ENCODE measurements around the gene SALL3. TPM values are rescaled to one million over a fixed set of nuclear protein-coding genes. Genes with fewer than 3 reads are reported as not detected.
A peak's percentile ranks its signal among the peaks of the same experiment; 100 is the strongest.

Gene SALL3
- total RNA-seq, 1 donor from 2014 or later, result 23.4 TPM

DNA sequence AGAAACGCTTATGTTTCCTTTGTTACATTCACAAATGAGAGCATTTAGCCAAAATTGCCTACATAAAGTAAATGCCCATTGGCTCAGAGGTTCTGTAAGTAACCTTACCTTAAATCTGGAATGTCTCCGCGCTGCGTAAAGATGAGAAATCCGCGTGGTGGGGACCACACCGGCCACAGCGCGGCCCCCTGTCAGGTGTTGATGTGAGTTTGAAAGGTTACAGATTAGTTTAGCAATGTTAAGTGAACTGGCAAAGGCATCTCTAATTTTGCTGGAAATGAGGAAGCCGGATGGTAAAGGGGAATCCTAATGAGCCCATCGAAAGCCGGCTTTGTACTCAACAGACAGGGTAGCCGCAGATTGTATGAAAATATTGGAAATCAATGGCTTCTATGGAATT, 11.8 kb downstream of the SALL3 start:
- Mint-ChIP-seq H3K36me3 (ENCODE audit: unreplicated experiment) (no peaks in the 10 kb centered on the region), H3K27me3 (ENCODE audit: unreplicated experiment) (peaks cover 13% of the 10 kb centered on the region), H3K27ac (ENCODE audit: unreplicated experiment) (peak overlapping the region; percentile 72), H3K9me3 (ENCODE audit: unreplicated experiment) (peaks cover 5% of the 10 kb centered on the region), H3K4me1 (ENCODE audit: low read depth, unreplicated experiment) (peaks cover 28% of the 10 kb centered on the region), H3K4me3 (ENCODE audit: unreplicated experiment) (peak overlapping the region; percentile 78)
- DNase-seq, result no peak
- TF ChIP-seq, protein P1, sequence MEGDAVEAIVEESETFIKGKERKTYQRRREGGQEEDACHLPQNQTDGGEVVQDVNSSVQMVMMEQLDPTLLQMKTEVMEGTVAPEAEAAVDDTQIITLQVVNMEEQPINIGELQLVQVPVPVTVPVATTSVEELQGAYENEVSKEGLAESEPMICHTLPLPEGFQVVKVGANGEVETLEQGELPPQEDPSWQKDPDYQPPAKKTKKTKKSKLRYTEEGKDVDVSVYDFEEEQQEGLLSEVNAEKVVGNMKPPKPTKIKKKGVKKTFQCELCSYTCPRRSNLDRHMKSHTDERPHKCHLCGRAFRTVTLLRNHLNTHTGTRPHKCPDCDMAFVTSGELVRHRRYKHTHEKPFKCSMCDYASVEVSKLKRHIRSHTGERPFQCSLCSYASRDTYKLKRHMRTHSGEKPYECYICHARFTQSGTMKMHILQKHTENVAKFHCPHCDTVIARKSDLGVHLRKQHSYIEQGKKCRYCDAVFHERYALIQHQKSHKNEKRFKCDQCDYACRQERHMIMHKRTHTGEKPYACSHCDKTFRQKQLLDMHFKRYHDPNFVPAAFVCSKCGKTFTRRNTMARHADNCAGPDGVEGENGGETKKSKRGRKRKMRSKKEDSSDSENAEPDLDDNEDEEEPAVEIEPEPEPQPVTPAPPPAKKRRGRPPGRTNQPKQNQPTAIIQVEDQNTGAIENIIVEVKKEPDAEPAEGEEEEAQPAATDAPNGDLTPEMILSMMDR (IDR thresholded peaks at IDR 0.05; ENCODE audit: partially characterized antibody, unreplicated experiment), result no peak

DNA sequence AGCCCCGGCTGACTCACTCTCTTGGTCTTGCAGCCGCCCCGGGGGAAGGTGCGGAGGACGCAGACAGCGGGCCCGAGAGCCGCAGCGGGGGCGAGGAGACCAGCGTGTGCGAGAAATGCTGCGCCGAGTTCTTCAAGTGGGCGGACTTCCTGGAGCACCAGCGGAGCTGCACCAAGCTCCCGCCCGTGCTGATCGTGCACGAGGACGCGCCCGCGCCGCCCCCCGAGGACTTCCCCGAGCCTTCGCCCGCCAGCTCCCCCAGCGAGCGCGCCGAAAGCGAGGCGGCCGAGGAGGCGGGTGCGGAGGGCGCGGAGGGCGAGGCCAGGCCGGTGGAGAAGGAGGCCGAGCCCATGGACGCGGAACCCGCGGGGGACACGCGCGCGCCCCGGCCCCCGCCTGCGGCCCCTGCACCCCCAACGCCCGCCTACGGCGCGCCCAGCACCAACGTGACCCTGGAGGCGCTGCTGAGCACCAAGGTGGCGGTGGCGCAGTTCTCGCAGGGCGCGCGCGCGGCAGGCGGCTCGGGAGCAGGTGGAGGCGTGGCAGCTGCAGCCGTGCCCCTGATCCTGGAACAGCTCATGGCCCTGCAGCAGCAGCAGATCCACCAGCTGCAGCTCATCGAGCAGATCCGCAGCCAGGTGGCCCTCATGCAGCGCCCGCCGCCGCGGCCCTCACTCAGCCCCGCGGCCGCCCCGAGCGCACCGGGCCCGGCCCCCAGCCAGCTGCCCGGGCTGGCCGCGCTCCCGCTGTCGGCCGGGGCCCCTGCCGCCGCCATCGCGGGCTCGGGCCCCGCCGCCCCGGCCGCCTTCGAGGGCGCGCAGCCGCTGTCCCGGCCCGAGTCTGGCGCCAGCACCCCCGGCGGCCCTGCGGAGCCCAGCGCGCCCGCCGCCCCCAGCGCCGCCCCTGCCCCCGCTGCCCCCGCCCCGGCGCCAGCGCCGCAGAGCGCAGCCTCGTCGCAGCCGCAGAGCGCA, 12.7 kb downstream of the SALL3 start:
- peak; percentile 50 for DNase-seq
- TF ChIP-seq, protein P1 (IDR thresholded peaks at IDR 0.05; ENCODE audit: partially characterized antibody, unreplicated experiment), result no peak
- H3K27ac Mint-ChIP-seq (ENCODE audit: unreplicated experiment), result no peak overlapping the region
- H3K9me3 Mint-ChIP-seq (ENCODE audit: unreplicated experiment), result peaks cover 9% of the 10 kb centered on the region
- peaks cover 25% of the 10 kb centered on the region for H3K4me1 Mint-ChIP-seq (ENCODE audit: low read depth, unreplicated experiment)
- H3K36me3 Mint-ChIP-seq (ENCODE audit: unreplicated experiment), result no peaks in the 10 kb centered on the region
- peaks cover 13% of the 10 kb centered on the region for H3K27me3 Mint-ChIP-seq (ENCODE audit: unreplicated experiment)
- H3K4me3 Mint-ChIP-seq (ENCODE audit: unreplicated experiment), result peak overlapping the region; percentile 78

DNA sequence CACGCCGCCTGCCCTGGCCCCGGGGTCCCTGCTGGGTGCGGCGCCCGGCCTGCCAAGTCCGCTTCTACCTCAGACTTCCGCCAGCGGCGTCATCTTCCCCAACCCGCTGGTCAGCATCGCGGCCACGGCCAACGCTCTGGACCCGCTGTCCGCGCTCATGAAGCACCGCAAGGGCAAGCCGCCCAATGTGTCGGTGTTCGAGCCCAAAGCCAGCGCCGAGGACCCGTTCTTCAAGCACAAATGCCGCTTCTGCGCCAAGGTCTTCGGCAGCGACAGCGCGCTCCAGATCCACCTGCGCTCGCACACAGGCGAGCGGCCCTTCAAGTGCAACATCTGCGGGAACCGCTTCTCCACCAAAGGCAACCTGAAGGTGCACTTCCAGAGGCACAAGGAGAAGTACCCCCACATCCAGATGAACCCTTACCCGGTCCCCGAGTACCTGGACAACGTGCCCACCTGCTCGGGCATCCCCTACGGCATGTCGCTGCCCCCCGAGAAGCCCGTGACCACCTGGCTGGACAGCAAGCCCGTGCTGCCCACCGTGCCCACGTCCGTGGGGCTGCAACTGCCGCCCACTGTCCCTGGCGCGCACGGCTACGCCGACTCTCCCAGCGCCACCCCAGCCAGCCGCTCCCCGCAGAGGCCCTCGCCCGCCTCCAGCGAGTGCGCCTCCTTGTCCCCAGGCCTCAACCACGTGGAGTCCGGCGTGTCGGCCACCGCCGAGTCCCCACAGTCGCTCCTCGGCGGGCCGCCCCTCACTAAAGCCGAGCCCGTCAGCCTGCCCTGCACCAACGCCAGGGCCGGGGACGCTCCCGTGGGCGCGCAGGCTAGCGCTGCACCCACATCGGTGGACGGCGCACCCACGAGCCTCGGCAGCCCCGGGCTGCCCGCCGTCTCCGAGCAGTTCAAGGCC, 13.7 kb downstream of the SALL3 start:
- no peak overlapping the region for H3K4me3 Mint-ChIP-seq (ENCODE audit: unreplicated experiment)
- TF ChIP-seq, protein P1 (IDR thresholded peaks at IDR 0.05; ENCODE audit: partially characterized antibody, unreplicated experiment), result no peak
- H3K9me3 Mint-ChIP-seq (ENCODE audit: unreplicated experiment), result peaks cover 9% of the 10 kb centered on the region
- H3K27me3 Mint-ChIP-seq (ENCODE audit: unreplicated experiment), result peaks cover 13% of the 10 kb centered on the region
- H3K27ac Mint-ChIP-seq (ENCODE audit: unreplicated experiment), result no peak overlapping the region
- H3K4me1 Mint-ChIP-seq (ENCODE audit: low read depth, unreplicated experiment), result peaks cover 23% of the 10 kb centered on the region
- no peak for DNase-seq
- no peaks in the 10 kb centered on the region for H3K36me3 Mint-ChIP-seq (ENCODE audit: unreplicated experiment)

DNA sequence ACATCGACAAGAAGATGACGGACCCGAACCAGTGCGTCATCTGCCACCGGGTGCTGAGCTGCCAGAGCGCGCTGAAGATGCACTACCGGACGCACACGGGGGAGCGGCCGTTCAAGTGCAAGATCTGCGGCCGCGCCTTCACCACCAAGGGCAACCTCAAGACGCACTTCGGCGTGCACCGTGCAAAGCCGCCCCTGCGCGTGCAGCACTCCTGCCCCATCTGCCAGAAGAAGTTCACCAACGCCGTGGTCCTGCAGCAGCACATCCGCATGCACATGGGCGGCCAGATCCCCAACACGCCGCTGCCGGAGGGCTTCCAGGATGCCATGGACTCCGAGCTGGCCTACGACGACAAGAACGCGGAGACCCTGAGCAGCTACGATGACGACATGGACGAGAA, 14.4 kb downstream of the SALL3 start:
- H3K9me3 Mint-ChIP-seq (ENCODE audit: unreplicated experiment), result peaks cover 9% of the 10 kb centered on the region
- H3K4me3 Mint-ChIP-seq (ENCODE audit: unreplicated experiment), result no peak overlapping the region
- DNase-seq, result no peak
- H3K36me3 Mint-ChIP-seq (ENCODE audit: unreplicated experiment), result no peaks in the 10 kb centered on the region
- TF ChIP-seq, protein P1 (IDR thresholded peaks at IDR 0.05; ENCODE audit: partially characterized antibody, unreplicated experiment), result no peak
- H3K27me3 Mint-ChIP-seq (ENCODE audit: unreplicated experiment), result peaks cover 13% of the 10 kb centered on the region
- H3K4me1 Mint-ChIP-seq (ENCODE audit: low read depth, unreplicated experiment), result peaks cover 18% of the 10 kb centered on the region
- no peak overlapping the region for H3K27ac Mint-ChIP-seq (ENCODE audit: unreplicated experiment)
